ENCODE measurements around the gene AK1. TPM values are rescaled to one million over a fixed set of nuclear protein-coding genes. Genes with fewer than 3 reads are reported as not detected.

AK1 gene
- polyA plus RNA-seq, 1 of the 3 experiments (the other 2 are of a cell fraction), result 125 TPM

DNA sequence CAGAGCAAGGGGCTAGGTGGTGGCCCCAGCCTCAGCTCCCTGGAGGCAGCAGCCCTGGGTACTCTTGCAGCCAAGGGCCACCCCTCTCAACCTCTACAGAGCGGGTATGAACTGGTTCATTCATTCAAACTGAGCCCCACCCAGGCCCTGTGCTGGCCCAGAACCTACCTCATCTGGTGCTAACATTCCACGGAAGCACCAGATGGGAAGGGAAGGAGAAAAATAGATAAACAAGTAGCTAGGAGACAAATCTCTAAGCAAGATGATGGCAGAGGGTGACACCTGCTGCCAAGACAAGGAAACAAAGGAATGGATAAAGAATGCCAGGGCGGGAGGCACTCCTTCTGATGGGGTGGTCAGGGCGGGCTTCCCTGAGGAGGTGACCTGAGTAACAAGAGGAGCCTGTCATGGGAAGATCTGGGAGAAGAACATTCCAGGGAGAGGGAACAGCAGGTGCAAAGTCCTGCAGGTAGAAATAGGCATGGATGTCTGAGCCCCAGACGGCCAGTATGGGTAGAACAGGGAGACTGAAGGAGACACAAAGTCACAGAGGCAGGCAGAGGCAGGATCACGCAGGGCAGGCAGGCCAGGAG is 33.2 kb upstream of the AK1 start:
- Histone ChIP-seq H3K4me3 (ENCODE audit: low read depth in 2 of 2, low read length in 1 of 2) (no peak overlapping the region), H3K4me2 (no peak overlapping the region), H3K9me3 (no peaks in the 10 kb centered on the region), H3K79me2 (ENCODE audit: insufficient read depth) (peaks cover 4% of the 10 kb centered on the region; the same call in 1 of the 2 replicates), H4K20me1 (ENCODE audit: insufficient read depth) (no peaks in the 10 kb centered on the region), H3K9ac (no peak overlapping the region), H3K9me2 (no peaks in the 10 kb centered on the region), H3K36me3 (replicated peaks in 1 of 2; ENCODE audit: control insufficient read depth in 1 of 2, insufficient read depth in 2 of 2, low read length in 1 of 2) (peaks cover 0 to 5% of the 10 kb centered on the region in 2 experiments), H3K4me1 (ENCODE audit: control insufficient read depth in 1 of 2, insufficient read depth in 2 of 2, low read depth in 1 of 2, low read length in 1 of 2) (peaks cover 0 to 8% of the 10 kb centered on the region in 2 experiments; a peak in 1 of 4 replicates), H3K27me3 (ENCODE audit: insufficient read depth) (no peaks in the 10 kb centered on the region), H3F3A (replicated peaks; ENCODE audit: insufficient read depth) (no peaks in the 10 kb centered on the region), H2AFZ (ENCODE audit: low read depth) (no peak overlapping the region), H3K27ac (ENCODE audit: low read depth in 2 of 2, low read length in 1 of 2) (no peak overlapping the region)
- no peak for DNase-seq
- TF ChIP-seq RAD21 (IDR thresholded peaks at IDR 0.05; ENCODE audit: low read length) (peak; percentile 47; the same call in 1 of the 2 replicates), GATA2 (CRISPR knock-in tag; IDR thresholded peaks at IDR 0.05) (no peak), EP300 (IDR thresholded peaks at IDR 0.05; ENCODE audit: borderline replicate concordance in 1 of 2, low read depth in 1 of 2, low read length in 1 of 2) (no peak)
- TF ChIP-seq, protein P1, sequence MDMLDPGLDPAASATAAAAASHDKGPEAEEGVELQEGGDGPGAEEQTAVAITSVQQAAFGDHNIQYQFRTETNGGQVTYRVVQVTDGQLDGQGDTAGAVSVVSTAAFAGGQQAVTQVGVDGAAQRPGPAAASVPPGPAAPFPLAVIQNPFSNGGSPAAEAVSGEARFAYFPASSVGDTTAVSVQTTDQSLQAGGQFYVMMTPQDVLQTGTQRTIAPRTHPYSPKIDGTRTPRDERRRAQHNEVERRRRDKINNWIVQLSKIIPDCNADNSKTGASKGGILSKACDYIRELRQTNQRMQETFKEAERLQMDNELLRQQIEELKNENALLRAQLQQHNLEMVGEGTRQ (IDR thresholded peaks at IDR 0.05; ENCODE audit: borderline replicate concordance, low read depth, low read length), result no peak
- TF ChIP-seq, protein P2, sequence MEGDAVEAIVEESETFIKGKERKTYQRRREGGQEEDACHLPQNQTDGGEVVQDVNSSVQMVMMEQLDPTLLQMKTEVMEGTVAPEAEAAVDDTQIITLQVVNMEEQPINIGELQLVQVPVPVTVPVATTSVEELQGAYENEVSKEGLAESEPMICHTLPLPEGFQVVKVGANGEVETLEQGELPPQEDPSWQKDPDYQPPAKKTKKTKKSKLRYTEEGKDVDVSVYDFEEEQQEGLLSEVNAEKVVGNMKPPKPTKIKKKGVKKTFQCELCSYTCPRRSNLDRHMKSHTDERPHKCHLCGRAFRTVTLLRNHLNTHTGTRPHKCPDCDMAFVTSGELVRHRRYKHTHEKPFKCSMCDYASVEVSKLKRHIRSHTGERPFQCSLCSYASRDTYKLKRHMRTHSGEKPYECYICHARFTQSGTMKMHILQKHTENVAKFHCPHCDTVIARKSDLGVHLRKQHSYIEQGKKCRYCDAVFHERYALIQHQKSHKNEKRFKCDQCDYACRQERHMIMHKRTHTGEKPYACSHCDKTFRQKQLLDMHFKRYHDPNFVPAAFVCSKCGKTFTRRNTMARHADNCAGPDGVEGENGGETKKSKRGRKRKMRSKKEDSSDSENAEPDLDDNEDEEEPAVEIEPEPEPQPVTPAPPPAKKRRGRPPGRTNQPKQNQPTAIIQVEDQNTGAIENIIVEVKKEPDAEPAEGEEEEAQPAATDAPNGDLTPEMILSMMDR (IDR thresholded peaks at IDR 0.05), result peak; percentile 17; the same call in 1 of the 2 replicates
- WGBS (ENCODE audit: low lambda C conversion rate), result 90% methylated on average over 6 of the region's 6 CpGs
- ChIA-PET CTCF (interaction anchor here (0.6 to 2.1 kb wide), 4 partner anchors 12 to 118 kb away, joined by 3 to 7 read pairs (median 3); no protein-coding TSS in a partner anchor), POLR2A (no interaction called here)

DNA sequence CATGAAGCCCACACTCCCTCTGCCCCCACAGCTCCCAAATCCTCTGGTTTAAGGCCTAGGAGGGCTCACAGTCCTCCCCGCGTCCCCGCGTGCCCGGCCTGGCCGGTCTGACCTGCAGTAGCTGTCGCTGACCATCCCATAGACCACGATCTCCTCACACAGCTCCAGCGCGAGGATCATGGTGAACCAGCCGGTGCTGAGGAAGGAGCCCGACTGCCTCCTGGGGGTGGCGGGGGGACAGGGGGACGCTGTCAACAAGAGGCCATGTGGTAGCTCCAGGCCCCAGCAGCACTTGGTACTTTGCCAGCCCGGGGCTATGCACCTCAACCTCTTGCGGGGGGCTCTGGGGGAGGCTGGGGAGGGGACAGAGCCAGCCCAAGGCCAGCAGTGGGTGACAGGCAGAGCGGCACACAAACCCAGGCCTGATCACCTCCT is 32.4 kb upstream of the AK1 start:
- no peak for TF ChIP-seq MEF2A (IDR thresholded peaks at IDR 0.05; ENCODE audit: borderline replicate concordance, low read depth)
- TF ChIP-seq MXI1 (IDR thresholded peaks at IDR 0.05; ENCODE audit: low read depth, low read length), result no peak
- TF ChIP-seq, protein P3, sequence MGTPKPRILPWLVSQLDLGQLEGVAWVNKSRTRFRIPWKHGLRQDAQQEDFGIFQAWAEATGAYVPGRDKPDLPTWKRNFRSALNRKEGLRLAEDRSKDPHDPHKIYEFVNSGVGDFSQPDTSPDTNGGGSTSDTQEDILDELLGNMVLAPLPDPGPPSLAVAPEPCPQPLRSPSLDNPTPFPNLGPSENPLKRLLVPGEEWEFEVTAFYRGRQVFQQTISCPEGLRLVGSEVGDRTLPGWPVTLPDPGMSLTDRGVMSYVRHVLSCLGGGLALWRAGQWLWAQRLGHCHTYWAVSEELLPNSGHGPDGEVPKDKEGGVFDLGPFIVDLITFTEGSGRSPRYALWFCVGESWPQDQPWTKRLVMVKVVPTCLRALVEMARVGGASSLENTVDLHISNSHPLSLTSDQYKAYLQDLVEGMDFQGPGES (IDR thresholded peaks at IDR 0.05; ENCODE audit: low read depth, low read length), result no peak
- no peak for TF ChIP-seq YY1 (IDR thresholded peaks at IDR 0.05; ENCODE audit: low read depth)
- TF ChIP-seq RFX5 (IDR thresholded peaks at IDR 0.05; ENCODE audit: low read length), result no peak
- no peak for TF ChIP-seq GATA2 (CRISPR knock-in tag; IDR thresholded peaks at IDR 0.05)
- TF ChIP-seq FOXM1 (IDR thresholded peaks at IDR 0.05; ENCODE audit: low read depth), result no peak
- TF ChIP-seq EZH2phosphoT487 (IDR thresholded peaks at IDR 0.05; ENCODE audit: borderline replicate concordance, low read depth), result no peak
- no peak for TF ChIP-seq NFIC (IDR thresholded peaks at IDR 0.05; ENCODE audit: borderline replicate concordance)
- no peak for TF ChIP-seq RXRA (IDR thresholded peaks at IDR 0.05; ENCODE audit: borderline replicate concordance, low read depth)
- TF ChIP-seq CHD2 (IDR thresholded peaks at IDR 0.05; ENCODE audit: low read length, partially characterized antibody), result no peak
- TF ChIP-seq, protein P4, sequence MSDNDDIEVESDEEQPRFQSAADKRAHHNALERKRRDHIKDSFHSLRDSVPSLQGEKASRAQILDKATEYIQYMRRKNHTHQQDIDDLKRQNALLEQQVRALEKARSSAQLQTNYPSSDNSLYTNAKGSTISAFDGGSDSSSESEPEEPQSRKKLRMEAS (IDR thresholded peaks at IDR 0.05; ENCODE audit: low read depth), result no peak
- TF ChIP-seq EP300 (IDR thresholded peaks at IDR 0.05; ENCODE audit: borderline replicate concordance in 1 of 2, low read depth in 1 of 2, low read length in 1 of 2), result no peak
- TF ChIP-seq, protein P5, sequence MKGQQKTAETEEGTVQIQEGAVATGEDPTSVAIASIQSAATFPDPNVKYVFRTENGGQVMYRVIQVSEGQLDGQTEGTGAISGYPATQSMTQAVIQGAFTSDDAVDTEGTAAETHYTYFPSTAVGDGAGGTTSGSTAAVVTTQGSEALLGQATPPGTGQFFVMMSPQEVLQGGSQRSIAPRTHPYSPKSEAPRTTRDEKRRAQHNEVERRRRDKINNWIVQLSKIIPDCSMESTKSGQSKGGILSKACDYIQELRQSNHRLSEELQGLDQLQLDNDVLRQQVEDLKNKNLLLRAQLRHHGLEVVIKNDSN (IDR thresholded peaks at IDR 0.05; ENCODE audit: borderline replicate concordance, low read depth), result no peak
- TF ChIP-seq TCF12 (IDR thresholded peaks at IDR 0.05), result no peak
- TF ChIP-seq, protein P1 (IDR thresholded peaks at IDR 0.05; ENCODE audit: borderline replicate concordance, low read depth, low read length), result no peak
- TF ChIP-seq SMC3 (IDR thresholded peaks at IDR 0.05; ENCODE audit: low read depth, low read length), result no peak
- no peak for TF ChIP-seq RCOR1 (IDR thresholded peaks at IDR 0.05; ENCODE audit: low read length)
- no peak for TF ChIP-seq POLR2AphosphoS5 (IDR thresholded peaks at IDR 0.05; ENCODE audit: low read depth, low read length)
- Histone ChIP-seq H3K27me3 (ENCODE audit: insufficient read depth) (no peaks in the 10 kb centered on the region), H3K9ac (no peak overlapping the region), H3K4me3 (ENCODE audit: low read depth in 2 of 2, low read length in 1 of 2) (no peak overlapping the region), H3K36me3 (replicated peaks in 1 of 2; ENCODE audit: control insufficient read depth in 1 of 2, insufficient read depth in 2 of 2, low read length in 1 of 2) (peaks cover 0 to 5% of the 10 kb centered on the region in 2 experiments), H2AFZ (ENCODE audit: low read depth) (no peak overlapping the region), H3K9me3 (no peaks in the 10 kb centered on the region), H3K9me2 (no peaks in the 10 kb centered on the region), H3K4me1 (ENCODE audit: control insufficient read depth in 1 of 2, insufficient read depth in 2 of 2, low read depth in 1 of 2, low read length in 1 of 2) (peaks cover 0 to 3% of the 10 kb centered on the region in 2 experiments; a peak in 1 of 4 replicates), H3K27ac (ENCODE audit: low read depth in 2 of 2, low read length in 1 of 2) (no peak overlapping the region), H3K79me2 (ENCODE audit: insufficient read depth) (no peaks in the 10 kb centered on the region; the same call in 1 of the 2 replicates), H3F3A (replicated peaks; ENCODE audit: insufficient read depth) (no peaks in the 10 kb centered on the region), H4K20me1 (ENCODE audit: insufficient read depth) (no peaks in the 10 kb centered on the region), H3K4me2 (no peak overlapping the region)
- no peak for DNase-seq
- POLR2A ChIA-PET, result no interaction called here
- WGBS (ENCODE audit: low lambda C conversion rate), result 87% methylated on average over 8 of the region's 17 CpGs
- CTCF ChIA-PET, result interaction anchor here (0.9 to 2.1 kb wide), 3 partner anchors 11 to 40 kb away, joined by 3 to 7 read pairs (median 6); no protein-coding TSS in a partner anchor
